AG10803 (cell line): Measurements from ENCODE around the gene APOBEC2.

ENCODE experiments used
- DNase-seq: peaks from one replicate; pipeline ENCODE4 v3.0.0; 2010; ENCODE audit warnings: low read depth
- H3K4me3 ChIP-seq: 2 replicates; pipeline ENCODE4 v1.5.1; 2011; ENCODE audit warnings: mild to moderate bottlenecking, low read length, control low read depth
- TF ChIP-seq, protein P1 (sequence below): conservative IDR thresholded peaks from 2 replicates; pipeline ENCODE4 v1.5.1; 2011; ENCODE audit warnings: mild to moderate bottlenecking, low read length, control low read depth, inconsistent platforms

The APOBEC2 gene

DNA sequence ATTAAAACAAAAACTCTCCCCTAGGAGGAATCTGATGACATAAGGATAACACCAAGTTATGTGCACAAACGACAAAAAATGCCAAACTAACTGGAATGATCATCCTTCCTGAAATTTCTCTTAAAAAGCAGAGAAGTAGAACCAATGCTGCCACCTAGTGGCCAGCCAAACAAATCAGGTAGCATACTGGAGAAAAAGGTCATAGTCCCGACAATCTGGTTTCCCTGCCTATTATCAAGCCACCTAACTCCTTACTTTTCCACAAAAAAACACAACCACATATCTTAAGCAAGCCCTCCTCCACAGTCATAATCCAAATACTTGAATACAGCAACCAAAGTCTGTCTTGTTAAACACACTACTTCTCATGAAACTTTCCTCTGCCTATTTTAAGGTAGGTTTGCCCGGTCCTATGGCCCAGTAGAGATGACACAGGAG, 13.9 kb downstream of the APOBEC2 start:
- TF ChIP-seq, protein P1, sequence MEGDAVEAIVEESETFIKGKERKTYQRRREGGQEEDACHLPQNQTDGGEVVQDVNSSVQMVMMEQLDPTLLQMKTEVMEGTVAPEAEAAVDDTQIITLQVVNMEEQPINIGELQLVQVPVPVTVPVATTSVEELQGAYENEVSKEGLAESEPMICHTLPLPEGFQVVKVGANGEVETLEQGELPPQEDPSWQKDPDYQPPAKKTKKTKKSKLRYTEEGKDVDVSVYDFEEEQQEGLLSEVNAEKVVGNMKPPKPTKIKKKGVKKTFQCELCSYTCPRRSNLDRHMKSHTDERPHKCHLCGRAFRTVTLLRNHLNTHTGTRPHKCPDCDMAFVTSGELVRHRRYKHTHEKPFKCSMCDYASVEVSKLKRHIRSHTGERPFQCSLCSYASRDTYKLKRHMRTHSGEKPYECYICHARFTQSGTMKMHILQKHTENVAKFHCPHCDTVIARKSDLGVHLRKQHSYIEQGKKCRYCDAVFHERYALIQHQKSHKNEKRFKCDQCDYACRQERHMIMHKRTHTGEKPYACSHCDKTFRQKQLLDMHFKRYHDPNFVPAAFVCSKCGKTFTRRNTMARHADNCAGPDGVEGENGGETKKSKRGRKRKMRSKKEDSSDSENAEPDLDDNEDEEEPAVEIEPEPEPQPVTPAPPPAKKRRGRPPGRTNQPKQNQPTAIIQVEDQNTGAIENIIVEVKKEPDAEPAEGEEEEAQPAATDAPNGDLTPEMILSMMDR = peak; percentile 88
- DNase-seq = peak; percentile 87
- H3K4me3 ChIP-seq = no peak overlapping the region

DNA sequence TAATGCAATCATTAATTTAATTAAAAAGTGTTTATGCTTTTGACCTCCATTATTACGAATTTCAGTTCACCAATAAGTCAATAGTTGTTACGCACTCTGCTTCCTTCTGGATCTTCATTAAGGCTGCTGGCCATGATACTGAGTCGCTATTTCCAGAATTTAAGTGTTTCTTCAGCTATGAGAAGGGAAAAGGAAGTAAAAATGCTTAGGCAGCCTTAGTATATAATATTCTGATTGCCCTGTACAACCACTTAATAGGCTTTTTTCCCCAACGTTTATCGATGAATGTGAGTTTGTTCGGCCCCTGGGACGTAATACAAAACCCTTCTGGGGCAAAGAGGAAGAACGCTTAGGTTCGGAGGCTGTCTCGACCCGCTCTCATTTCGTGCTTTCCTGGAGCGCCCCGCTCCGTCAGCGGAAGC, 18.5 kb downstream of the APOBEC2 start:
- DNase-seq = no peak
- TF ChIP-seq, protein P1 = peak; percentile 27; the same call in 1 of the 2 replicates
- peak overlapping the region; percentile 89 for H3K4me3 ChIP-seq

DNA sequence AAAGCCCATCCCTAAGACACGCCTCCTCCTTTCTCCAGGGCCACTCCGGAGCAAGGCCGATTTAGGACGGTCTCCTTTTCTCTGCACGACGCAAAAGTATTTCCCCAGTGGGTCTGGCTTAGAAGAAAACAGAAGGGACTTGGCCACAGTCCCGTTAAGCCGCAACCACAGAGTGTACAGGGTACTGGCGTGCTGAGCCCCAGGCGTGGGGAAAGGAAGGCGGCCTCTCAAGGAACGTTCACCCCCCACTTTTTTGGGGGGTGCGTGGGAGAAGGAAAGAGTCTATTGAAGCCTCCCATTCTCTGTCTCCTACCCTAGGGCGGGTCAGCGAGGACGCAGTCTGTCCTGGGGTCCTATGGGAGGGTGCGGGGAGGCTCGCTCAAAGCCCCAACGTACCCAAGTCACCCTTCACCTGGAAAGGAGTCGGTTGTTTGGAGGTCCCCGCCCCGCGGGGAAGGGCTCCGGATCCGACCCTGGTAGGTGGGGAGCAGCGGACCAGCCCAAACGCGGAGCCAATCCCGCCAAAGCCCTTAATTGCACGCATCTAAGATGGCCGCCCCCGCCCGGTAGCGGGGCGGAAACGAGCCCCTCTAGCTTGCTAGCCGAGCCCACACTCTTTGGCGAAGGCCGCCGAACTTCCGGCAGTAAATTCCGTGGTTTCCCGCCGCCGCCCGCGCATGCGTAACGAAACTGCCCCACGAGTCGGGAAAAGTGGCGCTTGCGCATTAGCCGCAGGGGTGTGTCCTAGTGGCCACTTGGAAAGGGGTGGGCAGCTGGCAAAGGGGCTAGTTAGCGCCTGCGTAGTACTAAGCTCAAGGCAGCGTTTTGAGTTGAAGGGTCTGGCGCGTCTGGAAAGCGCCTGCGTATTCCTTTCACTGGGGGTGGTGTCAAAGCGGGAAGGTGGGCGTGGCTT, 19.2 kb downstream of the APOBEC2 start, which contains the start of gene OARD1:
Gene OARD1 (minus strand): TSS at position 434 of the 913 bp plus-strand sequence. CDS start 722 bp downstream, outside the sequence.
- peak within 1 kb of the TSS; percentile 89 for H3K4me3 ChIP-seq
- TF ChIP-seq, protein P1 = no peak
- peak; percentile 99 for DNase-seq

DNA sequence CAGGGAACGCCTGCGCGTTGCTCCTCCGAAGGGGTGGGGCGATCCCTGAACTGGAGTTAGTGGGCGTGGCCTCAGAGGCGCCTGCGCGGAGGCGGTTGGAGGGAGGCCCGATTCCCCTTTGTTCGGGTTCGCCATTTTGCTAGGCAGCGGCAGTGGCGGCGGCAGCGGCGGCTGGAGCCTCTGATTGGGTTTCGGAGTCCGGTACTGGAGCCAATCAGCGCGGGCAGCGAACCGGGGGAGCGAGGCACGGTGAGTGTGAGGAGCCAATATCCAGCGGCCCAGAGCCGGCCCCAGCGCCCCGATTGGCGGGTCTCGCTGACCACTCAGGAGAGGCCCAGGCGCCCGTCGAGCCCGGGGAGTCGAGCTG, 19.8 kb downstream of the APOBEC2 start, which contains the start of gene NFYA:
Gene NFYA (plus strand): TSS at position 139 of the 367 bp plus-strand sequence. CDS start 6,116 bp downstream, outside the sequence.
- TF ChIP-seq, protein P1 = no peak
- no peak for DNase-seq
- H3K4me3 ChIP-seq = peak within 1 kb of the TSS; percentile 89

DNA sequence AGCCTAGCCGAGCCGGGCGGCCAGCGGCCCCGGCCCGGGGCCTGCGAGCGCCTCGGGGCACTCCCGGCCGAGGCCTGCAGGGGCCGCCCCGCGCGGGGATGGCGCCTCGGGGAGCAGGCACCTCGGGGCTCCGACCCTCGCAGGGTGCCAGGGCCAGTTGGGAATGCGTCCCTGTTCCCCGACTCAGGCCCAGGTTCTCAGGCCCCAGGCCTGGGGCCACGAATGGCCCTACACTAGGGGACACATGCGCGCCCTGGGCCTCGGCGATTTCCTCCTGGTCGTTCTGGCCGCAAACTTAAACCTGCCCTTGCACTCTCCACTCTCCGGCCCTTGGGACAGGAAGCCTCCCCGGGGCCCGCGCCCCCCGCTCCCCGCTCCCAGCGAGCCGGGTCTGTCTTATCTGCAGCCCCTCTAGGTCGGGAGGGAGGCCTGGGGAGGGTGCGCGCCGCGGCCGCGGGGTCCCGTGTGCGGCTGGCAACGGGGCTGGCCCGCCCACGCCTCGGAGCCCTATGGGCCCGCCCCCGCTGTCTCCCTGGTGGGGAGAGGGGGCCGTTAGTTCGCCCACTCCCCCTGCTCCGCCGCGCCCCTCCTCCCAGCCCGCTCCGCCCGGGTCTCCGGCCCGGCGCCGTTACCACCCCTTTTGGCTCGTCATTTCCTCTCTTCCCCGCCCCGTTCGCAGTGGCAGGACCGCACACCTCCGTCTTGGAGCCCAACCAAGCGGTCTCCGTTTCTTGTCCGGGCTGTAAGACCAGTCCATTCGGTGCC, 20.4 kb downstream of the APOBEC2 start:
- TF ChIP-seq, protein P1 = peak; percentile 18; the same call in 1 of the 2 replicates
- peak overlapping the region; percentile 89 for H3K4me3 ChIP-seq
- peak; percentile 65 for DNase-seq

DNA sequence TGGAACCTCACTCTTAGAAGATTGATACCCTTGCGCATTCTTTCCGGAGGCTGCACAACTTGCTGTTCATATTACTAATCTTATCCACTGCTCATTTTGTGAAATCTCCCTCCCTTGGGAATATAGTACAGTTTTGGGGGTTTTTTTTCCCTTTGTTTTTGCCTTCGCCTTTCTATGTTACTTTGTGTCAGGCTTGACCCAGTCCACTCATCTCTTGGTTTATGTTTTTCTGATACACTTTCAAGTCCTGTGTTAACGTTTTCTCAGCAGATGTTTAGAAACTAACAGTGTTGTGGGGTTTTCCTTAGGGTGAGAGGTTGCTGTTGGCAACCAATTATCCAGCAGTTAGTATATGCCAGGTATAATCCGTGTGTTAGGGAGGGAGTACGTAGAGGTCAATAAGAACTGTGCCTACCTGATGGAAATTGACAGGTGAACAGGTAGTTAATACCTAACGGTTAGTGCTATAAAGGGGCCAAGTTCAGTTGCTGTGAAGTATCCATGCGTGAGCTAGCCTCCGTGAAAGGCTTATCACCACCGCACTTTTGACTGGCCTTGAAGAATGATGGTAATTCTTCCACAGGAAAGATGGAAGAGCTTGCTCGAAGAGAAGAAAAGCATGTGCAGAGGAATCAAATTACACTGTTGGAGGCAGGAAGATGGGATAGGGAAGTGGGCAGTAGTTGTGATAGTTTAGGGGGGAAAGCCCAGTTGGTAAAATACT, 21.1 kb downstream of the APOBEC2 start:
- peak; percentile 20 for DNase-seq

More for the DNA sequence above, 21.1 kb downstream of the APOBEC2 start:
- peak overlapping the region; percentile 89 for H3K4me3 ChIP-seq
- TF ChIP-seq, protein P1 = no peak
